Body of pancreas (tissue), 4 donors: ENCODE data around the gene ZNF581. TPM values are rescaled to one million over a fixed set of nuclear protein-coding genes. Genes with fewer than 3 reads are reported as not detected.

Source experiments
- ATAC-seq: fragments of 150-250 bp; one replicate; pipeline ENCODE4 v1.9.1; 2016
- DNase-seq, 4 donors: peaks; one replicate each; pipeline ENCODE4 v3.0.0-alpha.2; 2019
- H3K27ac ChIP-seq, 4 donors: fragments of 200-600 bp; sonication (generic); 1 replicate in 3 of 4; 2 replicates in 1 of 4; pipeline versions ENCODE4 v1.5.1 to v1.6.1; 2016 to 2019; ENCODE audit warnings: mild to moderate bottlenecking in 1 of 4, mixed read lengths in 1 of 4, moderate library complexity in 1 of 4
- H3K27me3 ChIP-seq, 2 donors: fragments of 200-600 bp; sonication (generic); one replicate each; pipeline ENCODE4 v1.6.0; 2016; ENCODE audit warnings: mild to moderate bottlenecking in 1 of 2
- H3K36me3 ChIP-seq, 2 donors: fragments of 200-600 bp; sonication (generic); replicated peaks in 1 of 2; 2 replicates each; pipeline ENCODE4 v1.5.1; 2016; ENCODE audit warnings: low read depth in 2 of 2; ENCODE audit not compliant: insufficient read depth in 1 of 2
- H3K4me1 ChIP-seq: fragments of 200-600 bp; sonication (generic); one replicate; pipeline ENCODE4 v1.6.0; 2016
- H3K4me3 ChIP-seq, 2 donors: fragments of 200-600 bp; sonication (generic); 1 replicate in 1 of 2; 2 replicates in 1 of 2; pipeline ENCODE4 v1.5.1; 2016 to 2019
- H3K9me3 ChIP-seq, 3 donors: fragments of 200-600 bp; sonication (generic); 1 replicate in 2 of 3; 2 replicates in 1 of 3; pipeline ENCODE4 v1.5.1; 2016
- POLR2A ChIP-seq, 3 donors: fragments of 450-650 bp; IDR thresholded peaks; one replicate each; pipeline ENCODE4 v1.6.1; 2016; ENCODE audit warnings: antibody characterized with exemption in 3 of 3, mild to moderate bottlenecking in 2 of 3
- WGBS, 2 donors: methylation state at CpG; one replicate each; pipeline ENCODE4 v1.1.5; 2017; 5-methylcytosine and 5-hydroxymethylcytosine counted together
- intact Hi-C: fragments of 100-400 bp; cut with DNase I; formaldehyde crosslinking; loops from one replicate; pipeline ENCODE4 v1.15.1; 2023
- total RNA-seq, 2 donors: library from RNA; depleted of rRNA; stranded (reverse); fragments of >200 nt; gene quantifications; one replicate each; pipeline ENCODE4 v1.1.0, GENCODE V29; 2016
- TF ChIP-seq, protein P1 (sequence below), 7 experiments: fragments of 450-650 bp in 4 of 7; fragments of 200-600 bp in 3 of 7; sonication (generic) in 3 of 7; IDR thresholded peaks; one replicate each; pipeline ENCODE4 v1.5.1; 2016 to 2019; ENCODE audit warnings: antibody characterized with exemption in 7 of 7

ZNF581 gene, protein sequence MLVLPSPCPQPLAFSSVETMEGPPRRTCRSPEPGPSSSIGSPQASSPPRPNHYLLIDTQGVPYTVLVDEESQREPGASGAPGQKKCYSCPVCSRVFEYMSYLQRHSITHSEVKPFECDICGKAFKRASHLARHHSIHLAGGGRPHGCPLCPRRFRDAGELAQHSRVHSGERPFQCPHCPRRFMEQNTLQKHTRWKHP
- total RNA-seq = 10 to 100 TPM; 16.8 to 20.2 TPM

DNA sequence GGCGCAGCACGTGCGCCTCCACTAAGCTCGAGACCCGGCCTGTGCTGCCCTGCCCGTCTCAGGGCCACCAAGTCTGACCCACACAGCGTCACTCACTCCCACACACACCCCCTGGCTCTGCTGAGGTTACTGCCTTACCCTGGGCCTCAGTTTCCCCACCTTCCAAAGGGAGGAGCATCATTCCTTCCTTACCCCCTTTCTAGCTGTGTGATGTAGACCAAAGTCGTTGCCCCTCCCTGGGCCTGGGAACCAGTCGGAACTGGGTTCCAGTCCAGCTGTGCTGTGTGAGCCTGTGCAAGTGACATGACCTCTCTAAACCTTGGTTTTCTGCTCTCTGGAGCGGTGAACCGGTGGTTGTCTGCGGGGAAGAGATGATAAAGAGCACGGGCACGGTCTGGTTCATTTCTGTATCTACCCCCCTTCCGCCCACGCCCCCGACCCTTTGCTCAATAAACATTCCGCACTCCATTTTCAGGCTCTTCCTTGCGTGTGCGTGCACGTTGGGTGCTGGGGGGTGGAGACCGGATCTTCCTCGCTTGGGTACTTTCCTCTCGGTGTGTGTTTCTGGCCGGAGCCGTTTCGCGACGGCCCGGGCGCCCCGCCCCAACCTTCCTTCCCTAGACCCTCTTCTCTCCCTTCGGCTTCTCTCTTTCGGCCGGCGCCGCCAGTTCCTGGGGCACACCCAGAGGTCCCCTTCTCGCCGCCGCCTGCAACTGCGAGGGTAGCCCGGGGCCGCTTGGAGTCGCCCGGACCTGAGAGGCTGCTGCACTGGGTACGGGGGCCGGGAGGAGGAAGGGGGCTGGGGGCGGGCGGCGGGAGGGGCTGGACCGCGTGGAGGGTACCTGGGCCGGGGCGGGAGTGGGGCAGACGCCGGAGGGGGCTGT is at the start of gene ZNF581:
Gene ZNF581, plus strand, starts transcription at position 647 of the 884 bp plus-strand sequence. CDS start 923 bp downstream, outside the sequence.
- H3K36me3 ChIP-seq = no peaks in the 10 kb centered on the region
- DNase-seq = peak; percentile 74 to 84 (median 76)
- intact Hi-C loops = no loop called here
- peak within 1 kb of the TSS; percentile 58 to 94 (median 92) for H3K27ac ChIP-seq
- peaks cover 67% of the 10 kb centered on the region for H3K4me1 ChIP-seq
- H3K9me3 ChIP-seq = no peaks in the 10 kb centered on the region
- peak; percentile 62 for ATAC-seq
- no peaks in the 10 kb centered on the region for H3K27me3 ChIP-seq
- peak in 2 of 3 donors; percentile 50 to 55 for TF ChIP-seq POLR2A (IDR thresholded peaks at IDR 0.05)
- TF ChIP-seq, protein P1, sequence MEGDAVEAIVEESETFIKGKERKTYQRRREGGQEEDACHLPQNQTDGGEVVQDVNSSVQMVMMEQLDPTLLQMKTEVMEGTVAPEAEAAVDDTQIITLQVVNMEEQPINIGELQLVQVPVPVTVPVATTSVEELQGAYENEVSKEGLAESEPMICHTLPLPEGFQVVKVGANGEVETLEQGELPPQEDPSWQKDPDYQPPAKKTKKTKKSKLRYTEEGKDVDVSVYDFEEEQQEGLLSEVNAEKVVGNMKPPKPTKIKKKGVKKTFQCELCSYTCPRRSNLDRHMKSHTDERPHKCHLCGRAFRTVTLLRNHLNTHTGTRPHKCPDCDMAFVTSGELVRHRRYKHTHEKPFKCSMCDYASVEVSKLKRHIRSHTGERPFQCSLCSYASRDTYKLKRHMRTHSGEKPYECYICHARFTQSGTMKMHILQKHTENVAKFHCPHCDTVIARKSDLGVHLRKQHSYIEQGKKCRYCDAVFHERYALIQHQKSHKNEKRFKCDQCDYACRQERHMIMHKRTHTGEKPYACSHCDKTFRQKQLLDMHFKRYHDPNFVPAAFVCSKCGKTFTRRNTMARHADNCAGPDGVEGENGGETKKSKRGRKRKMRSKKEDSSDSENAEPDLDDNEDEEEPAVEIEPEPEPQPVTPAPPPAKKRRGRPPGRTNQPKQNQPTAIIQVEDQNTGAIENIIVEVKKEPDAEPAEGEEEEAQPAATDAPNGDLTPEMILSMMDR (IDR thresholded peaks at IDR 0.05) = no peak
- H3K4me3 ChIP-seq = peak within 1 kb of the TSS; percentile 90 to 96
- 1 to 2% methylated on average over 35 to 51 of the region's 56 CpGs for WGBS, 2 donors

DNA sequence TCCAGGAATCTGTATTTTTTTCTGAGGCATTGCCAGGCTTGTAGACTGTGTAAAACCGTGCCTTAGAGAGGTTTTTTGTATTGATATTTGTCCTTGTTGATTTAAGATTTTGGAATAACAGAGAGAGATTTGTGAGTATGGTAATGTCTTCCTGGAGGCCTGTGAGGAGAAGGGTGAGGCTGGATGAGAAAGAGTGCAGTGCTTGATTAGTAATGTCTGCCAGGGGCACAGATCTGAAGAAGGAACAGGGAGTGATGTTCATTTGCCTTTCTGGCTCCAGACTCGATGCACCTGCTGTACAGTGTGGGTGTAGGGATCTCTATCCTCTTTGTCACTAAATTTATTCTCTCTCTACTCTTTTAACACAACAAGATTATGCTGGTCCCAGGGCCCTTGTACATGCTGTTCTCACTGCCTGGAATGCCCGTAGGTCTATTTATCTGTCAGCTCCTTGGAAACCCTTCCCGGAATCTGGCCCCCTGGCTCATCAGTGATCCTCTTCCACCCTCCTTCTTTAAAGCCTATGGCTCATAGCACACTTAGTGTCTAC is 48.4 kb upstream of the ZNF581 start:
- Histone ChIP-seq H3K4me3 (no peak overlapping the region), H3K4me1 (peaks cover 9% of the 10 kb centered on the region), H3K9me3 (no peaks in the 10 kb centered on the region), H3K27me3 (no peaks in the 10 kb centered on the region), H3K27ac (no peak overlapping the region), H3K36me3 (peaks cover 0 to 5% of the 10 kb centered on the region in 2 donors)
- ATAC-seq (no peak), DNase-seq (no peak)
- TF ChIP-seq, protein P1 (IDR thresholded peaks at IDR 0.05) = no peak
- no peak for TF ChIP-seq POLR2A (IDR thresholded peaks at IDR 0.05)
- 82 to 88% methylated on average over 4 of the region's 4 CpGs for WGBS, 2 donors
- intact Hi-C loops = no loop called here

DNA sequence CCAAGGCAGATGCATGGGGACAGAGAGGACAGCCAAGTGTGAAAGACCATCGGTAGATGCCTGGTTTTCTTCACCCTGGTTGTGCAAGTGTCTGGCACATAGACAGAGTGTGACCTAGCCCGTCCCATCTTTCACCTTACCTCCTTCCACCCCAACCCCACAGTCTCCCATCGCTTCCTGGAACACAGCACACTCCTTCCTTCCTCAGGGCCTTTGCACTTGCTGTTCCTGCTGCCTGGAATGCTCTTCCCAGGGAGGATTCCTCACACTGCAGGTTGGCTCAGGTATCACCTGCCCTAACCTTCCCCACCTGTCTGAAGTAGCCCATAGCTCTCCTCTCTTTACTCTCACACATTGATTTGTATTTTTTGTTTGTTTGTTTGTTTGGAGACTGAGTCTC is 47.1 kb upstream of the ZNF581 start:
- intact Hi-C loops = no loop called here
- no peak for DNase-seq
- 97 to 98% methylated on average over 3 of the region's 3 CpGs for WGBS, 2 donors
- H3K9me3 ChIP-seq = no peaks in the 10 kb centered on the region
- TF ChIP-seq POLR2A (IDR thresholded peaks at IDR 0.05) = no peak
- TF ChIP-seq, protein P1 (IDR thresholded peaks at IDR 0.05) = no peak
- peaks cover 15% of the 10 kb centered on the region for H3K4me1 ChIP-seq
- peaks cover 0 to 5% of the 10 kb centered on the region in 2 donors for H3K36me3 ChIP-seq
- no peak for ATAC-seq
- H3K27me3 ChIP-seq = no peaks in the 10 kb centered on the region
- H3K4me3 ChIP-seq = no peak overlapping the region
- H3K27ac ChIP-seq = no peak overlapping the region

- H3K4me1 ChIP-seq = peaks cover 17% of the 10 kb centered on the region
- H3K27me3 ChIP-seq = no peaks in the 10 kb centered on the region
- no peak overlapping the region for H3K27ac ChIP-seq
- TF ChIP-seq, protein P1 (IDR thresholded peaks at IDR 0.05) = no peak
- TF ChIP-seq POLR2A (IDR thresholded peaks at IDR 0.05) = no peak
- H3K9me3 ChIP-seq = no peaks in the 10 kb centered on the region
- intact Hi-C loops = no loop called here
- no peak overlapping the region for H3K4me3 ChIP-seq
- H3K36me3 ChIP-seq = peaks cover 0 to 5% of the 10 kb centered on the region in 2 donors
- WGBS, 2 donors = 96% methylated on average over 26 to 29 of the region's 30 CpGs
- no peak for DNase-seq
- ATAC-seq = no peak
These were observed 45.9 kb upstream of the ZNF581 start for GRCh38 chr19:55597501-55597921.
